HG03095 (cell line): ENCODE results near the gene ZNF615.
"Not testable (repeated sequence)": the region's sequence is repeated elsewhere in the genome, so short reads cannot be mapped to it uniquely, and the experiment has no call there.

Experiments used
- ATAC-seq: cut with Tn5 transposase; IDR thresholded peaks from one replicate; pipeline ENCODE4 v1.9.1; 2021; ENCODE audit warnings: moderate library complexity; ENCODE audit not compliant: unreplicated experiment

ZNF615 gene

DNA sequence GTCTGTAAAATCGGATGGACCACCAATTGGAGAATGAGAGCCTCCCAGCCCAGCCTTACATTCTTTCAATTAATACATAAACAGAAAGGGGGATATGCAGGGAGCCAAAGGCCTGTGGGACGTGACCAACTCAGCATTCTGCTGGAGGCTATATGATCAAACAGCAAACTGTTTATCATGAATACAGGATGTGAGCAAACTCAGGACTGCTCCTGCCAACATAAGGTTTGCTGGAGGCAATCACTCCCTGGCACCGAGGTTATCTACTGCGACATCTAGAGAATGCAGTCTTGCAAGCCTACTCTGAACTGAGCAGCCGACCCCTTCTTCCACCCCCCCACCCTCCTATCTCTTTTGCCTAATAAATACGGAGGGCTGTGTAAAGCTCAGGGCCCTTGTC is 27.1 kb downstream of the ZNF615 start:
- not testable (repeated sequence) for ATAC-seq

DNA sequence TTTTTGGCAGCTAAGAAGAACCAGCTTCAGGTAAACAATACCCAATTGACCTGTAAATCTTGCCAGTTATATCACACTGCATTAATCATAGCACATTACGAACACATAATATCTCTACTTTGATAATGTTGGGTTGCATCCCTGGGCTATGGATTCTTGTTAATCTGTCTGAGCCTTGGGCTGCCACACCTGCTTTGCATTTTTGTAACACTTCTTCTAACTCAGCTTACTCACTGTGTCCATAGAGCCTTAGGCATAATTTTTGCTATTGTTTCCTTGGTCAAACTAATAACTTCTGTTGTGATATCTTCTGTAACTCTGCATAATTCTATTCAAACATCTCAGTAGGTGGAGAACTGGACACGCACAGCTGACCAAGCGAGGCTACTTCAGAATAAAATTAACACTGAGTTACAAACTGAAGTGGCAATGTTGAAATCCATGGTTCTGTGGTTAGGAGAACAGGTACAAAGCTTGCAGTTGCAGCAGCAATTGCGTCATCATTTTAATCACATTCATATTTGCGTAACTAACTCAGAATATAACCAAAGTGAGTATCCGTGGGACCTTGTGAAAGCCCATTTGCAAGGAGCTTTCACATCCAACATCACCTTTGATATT is 27.8 kb downstream of the ZNF615 start:
- ATAC-seq = no peak

DNA sequence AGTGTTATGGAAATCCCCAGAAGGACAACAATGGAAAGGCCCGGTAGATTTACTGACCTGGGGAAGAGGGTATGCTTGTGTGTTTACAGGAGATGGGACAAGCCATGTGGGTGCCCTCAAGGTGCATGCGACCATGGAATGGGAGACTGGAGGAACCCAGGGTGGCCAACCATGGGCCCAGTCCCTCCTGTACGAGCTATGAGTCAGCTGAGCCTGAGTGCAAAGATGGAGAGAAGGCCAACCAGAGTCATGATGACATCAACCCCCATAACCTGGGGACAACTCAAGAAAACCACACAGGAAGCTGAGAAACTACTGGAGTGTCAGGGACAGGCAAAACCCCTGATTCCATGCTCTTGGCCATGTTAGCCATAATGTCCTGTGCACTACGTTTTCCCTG is 29.1 kb downstream of the ZNF615 start:
- ATAC-seq = no peak

DNA sequence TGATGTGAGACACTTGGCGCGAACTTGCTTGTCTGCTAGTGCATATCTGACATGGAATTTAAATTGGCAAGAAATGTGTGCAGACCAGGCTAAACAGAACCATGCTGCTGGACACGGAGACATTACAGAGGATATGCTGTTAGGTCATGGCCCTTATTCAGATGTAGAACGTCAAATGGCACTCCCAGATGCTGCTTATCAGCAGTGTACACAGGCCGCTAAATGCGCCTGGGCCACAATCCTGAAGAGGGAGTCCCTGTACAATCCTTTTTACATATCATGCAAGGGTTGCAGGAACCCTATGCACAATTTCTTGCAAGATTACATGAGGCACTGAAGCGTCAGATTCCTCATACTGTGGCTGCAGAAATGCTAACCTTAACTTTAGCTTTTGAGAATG is 30.7 kb downstream of the ZNF615 start:
- ATAC-seq = no peak

DNA sequence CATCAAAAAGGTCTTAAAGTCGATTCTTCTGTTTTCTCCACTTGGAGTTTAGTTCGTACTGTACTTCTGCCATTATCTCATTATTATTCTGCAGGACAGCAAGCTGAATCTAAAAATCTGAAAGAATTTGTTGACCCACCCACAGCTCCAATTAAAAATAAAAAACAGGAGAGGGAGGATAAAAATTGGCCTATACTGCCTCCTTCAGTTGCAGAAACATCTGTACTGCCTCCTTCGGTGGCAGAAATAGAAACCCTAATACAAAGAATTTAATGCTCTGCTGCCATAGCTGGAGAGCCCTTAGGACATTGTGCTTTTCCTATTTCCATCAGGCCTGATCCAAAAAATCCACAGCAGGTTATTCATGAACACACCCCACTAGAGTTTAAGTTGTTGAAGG is 31.2 kb downstream of the ZNF615 start:
- ATAC-seq = no peak

DNA sequence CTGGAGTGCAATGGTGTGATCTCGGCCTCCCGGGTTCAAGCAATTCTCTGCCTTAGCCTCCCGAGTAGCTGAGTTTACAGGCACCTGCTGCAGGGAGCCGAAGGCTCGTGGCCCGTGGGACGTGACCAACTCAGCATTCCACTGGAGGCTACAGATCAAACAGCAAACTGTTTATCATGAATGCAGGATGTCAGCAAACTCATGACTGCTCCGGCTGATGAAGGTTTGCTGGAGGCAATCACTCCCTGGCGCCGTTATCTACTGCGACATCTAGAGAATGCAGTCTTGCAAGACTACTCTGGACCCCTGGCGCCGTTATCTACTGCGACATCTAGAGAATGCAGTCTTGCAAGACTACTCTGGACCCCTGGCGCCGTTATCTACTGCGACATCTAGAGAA is 32.2 kb downstream of the ZNF615 start:
- not testable (repeated sequence) for ATAC-seq

DNA sequence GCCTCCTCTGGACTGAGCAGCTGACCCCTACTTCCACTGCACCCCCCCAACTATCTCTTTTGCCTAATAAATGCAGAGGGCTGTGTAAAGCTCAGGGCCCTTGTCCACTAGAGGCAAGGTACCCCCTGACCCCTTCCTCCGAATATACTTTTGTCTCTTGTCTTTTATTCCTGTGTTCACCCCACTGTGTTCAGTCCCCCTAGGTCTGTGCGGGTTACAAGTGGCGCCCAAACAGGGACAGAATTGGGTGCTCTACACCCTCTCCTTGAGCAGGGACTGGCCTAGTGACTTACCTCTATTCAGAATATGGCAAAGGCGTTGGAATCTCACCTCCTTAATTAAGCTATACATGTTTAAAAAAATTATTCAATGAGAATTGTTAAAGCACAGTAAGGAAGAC is 36.4 kb downstream of the ZNF615 start:
- ATAC-seq = no peak

DNA sequence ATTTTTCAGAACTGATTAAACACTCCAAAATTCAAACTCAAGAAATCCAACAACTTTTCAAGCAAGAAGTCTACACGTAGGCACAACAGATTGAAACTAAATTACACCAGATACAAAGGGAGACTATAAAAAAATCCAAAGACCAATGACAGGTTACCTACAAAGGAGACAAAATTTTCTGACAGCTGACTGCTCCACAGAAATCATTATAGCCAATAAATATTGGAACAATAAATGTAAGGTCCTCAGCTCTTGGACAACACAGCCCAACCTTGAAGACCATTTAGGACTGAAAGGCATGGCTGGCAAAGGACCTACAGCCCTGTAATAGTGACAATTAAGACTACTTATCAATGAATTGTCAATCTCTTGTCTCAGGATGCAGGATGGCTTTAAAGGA is 37.3 kb downstream of the ZNF615 start:
- ATAC-seq = no peak

DNA sequence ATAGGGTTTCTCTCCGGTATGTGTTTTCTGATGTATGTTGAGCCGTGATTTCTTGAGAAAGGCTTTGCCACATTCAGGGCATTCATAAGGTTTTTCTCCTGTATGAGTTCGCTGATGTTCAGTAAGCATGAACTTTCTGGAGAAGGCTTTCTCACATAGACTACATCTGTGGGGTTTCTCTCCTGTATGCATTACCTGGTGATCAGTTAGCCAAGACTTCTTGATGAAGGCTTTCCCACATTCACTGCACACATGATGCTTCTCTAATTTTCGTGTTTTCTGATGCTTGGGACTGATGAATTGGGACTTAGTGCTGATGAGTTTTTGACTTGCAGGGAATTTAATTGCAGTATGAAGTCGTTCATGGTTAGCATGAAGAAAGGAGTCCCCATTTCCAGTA is 42.4 kb downstream of the ZNF615 start:
- no peak for ATAC-seq

DNA sequence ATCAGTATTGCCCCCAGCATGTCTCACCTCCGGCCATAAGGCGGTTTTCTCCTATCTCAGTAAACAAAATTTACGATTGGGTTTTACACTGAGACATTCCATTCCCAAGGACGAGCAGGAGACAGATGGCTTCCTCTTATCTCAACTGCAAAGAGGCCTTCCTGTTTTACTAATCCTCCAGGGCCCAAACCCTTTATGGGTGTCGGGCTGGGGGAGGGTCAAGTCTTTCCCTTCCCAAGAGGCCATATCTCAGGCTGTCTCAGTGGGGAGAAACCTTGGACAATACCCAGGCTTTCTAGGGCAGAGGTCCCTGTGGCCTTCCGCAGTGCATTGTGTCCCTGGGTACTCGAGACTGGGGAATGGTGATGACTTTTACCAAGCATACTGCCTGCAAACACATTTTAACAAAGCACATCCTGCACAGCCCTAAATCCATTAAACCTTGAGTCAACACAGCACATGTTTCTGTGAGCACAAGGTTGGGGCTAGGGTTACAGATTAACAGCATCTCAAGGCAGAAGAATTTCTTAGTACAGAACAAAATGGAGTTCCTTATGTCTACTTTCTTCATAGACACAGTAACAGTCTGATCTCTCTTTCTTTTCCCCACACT is 47.3 kb downstream of the ZNF615 start:
- not testable (repeated sequence) for ATAC-seq

DNA sequence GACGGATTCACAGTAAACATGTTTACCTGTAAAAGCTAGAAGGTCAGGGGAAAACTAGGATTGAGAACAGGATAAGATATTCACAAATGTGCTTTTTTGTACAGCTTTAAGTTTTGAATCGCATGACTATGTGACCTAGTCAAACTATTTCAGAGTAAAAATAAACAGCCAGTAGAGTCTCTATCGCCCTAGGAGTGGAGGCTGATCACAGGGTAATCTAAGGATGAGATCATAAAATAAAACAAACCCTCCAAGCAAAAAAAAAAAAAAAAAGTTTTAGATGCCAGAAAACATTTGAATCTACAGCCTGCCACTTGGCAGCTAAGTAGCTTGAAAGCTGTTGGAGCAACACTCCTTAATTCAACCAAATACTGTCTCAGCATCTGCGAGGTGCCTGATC is 48.2 kb downstream of the ZNF615 start:
- ATAC-seq = no peak

DNA sequence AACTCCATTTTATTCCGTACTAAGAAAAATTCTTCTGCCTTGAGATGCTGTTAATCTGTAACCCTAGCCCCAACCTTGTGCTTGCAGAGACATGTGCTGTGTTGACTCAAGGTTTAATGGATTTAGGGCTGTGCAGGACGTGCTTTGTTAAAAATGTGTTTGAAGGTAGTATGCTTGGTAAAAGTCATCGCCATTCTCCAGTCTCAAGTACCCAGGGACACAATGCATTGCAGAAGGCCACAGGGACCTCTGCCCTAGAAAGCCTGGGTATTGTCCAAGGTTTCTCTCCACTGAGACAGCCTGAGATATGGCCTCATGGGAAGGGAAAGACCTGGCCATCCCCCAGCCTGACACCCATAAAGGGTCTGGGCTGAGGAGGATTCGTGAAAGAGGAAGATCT is 50.2 kb downstream of the ZNF615 start:
- not testable (repeated sequence) for ATAC-seq

DNA sequence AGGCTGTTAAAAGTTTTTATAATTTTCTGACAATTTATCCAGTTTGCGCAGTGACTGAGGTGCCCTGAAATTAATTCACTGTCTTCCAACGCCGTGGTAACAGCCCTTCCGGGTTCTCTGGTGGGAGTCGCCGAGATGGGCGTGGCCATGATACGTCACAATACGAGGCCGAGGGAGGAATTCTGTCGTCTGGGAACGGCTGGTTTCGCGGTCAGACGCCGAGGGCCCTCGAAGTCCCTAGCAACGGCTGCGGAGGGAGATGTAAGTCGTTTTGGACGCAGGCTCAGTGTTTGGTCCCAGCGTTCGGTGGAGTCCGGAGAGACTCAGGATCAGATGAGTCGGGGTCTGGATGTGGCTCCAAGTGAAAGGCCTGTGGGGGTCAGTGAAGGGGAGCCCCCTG is 59.0 kb downstream of the ZNF615 start:
- ATAC-seq = no peak

DNA sequence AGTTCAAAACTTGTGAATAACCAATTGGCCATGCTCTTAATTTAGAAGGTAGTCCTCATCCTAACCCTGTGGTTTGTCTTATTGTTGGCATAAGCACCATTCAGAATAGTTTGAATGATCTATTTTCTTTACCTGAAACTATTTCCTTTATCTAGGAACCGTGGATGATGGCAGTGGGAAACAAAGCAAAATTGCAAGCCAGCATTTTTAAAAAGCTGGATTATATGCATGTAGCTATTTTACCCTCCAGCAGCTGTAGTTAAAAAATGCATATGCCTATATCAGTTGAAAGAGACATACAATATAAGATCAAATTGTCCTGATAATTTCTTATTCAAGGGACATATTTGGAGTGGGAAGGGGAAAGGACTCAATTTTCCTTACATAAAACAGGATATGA is 61.4 kb downstream of the ZNF615 start:
- no peak for ATAC-seq

DNA sequence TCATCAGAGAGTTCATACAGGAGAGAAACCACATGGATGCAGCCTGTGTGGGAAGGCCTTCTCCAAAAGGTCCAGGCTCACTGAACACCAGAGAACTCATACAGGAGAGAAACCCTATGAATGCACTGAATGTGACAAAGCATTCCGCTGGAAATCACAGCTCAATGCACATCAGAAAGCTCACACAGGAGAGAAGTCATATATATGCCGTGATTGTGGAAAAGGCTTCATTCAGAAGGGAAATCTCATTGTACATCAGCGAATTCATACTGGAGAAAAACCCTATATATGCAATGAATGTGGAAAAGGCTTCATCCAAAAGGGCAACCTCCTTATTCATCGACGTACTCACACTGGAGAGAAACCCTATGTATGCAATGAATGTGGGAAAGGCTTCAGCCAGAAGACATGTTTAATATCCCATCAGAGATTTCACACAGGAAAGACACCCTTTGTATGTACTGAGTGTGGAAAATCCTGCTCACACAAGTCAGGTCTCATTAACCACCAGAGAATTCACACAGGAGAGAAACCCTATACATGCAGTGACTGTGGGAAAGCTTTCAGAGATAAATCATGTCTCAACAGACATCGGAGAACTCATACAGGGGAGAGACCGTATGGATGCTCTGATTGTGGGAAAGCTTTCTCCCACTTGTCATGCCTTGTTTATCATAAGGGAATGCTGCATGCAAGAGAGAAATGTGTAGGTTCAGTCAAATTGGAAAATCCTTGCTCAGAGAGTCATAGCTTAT is 63.0 kb downstream of the ZNF615 start:
- ATAC-seq = no peak
